Measurements from ENCODE around the gene KRT5. TPM values are rescaled to one million over a fixed set of nuclear protein-coding genes. Genes with fewer than 3 reads are reported as not detected.
"Not testable (repeated sequence)": the region's sequence is repeated elsewhere in the genome, so short reads cannot be mapped to it uniquely, and the experiment has no call there.

Gene KRT5
- total and polyA plus RNA-seq, 2 of the 13 experiments (the other 11 are each of a cell fraction or from before 2014, with no cell fraction given), result 0.08 TPM; not detected in 1

DNA sequence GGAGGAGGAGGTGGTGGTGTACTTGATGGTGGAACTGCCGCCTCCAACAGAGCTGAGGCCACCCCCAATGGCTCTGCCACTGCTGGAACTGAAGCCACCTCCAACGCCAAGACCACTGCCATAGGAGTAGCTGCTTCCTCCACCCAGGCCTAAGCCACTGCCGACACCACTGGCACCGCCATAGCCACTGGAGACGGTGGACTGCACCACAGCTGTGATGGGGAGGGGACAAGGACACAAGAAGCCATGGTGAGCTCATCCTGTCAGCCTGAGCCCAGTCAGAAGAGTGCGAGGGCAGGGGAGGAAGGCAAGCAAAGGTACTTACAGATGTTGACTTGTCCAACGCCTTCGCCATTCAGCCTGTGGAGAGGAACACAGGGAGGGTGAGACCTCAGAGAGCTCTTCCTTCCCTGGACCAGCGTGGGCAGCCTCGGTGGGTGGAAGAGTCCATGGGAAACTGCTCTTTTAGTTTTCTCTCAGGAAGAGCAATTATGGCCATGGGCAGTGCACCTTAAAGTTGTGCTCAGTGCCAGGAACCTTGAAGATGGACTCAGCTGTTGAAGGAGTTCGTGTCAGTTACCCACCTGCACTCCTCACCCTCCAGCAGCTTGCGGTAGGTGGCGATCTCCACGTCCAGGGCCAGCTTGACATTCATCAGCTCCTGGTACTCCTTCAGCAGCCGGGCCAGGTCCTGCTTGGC is 32.3 kb downstream of the KRT5 start:
- intact Hi-C loops (cut with micrococcal nuclease; ENCODE audit: unreplicated experiment); H2AFZ ChIP-seq (ENCODE audit: low read length); FAIRE-seq; H3K9me3 ChIP-seq (ENCODE audit: low read length); H3K36me3 ChIP-seq (replicated peaks in 1 of 2; ENCODE audit: control insufficient read depth in 1 of 2, insufficient read depth in 2 of 2, low read length in 2 of 2); H3K4me3 ChIP-seq (replicated peaks in 1 of 3; ENCODE audit: insufficient read depth in 1 of 3, low read depth in 2 of 3, low read length in 3 of 3); in situ Hi-C loops (cut with HindIII; ENCODE audit: extremely low pct_ligation_motif_present, low pct_unique_long_range_greater_than_20kb); ATAC-seq; H4K20me1 ChIP-seq (ENCODE audit: insufficient read depth, low read length); H3K4me1 ChIP-seq (ENCODE audit: insufficient read depth, low read length); H3K9ac ChIP-seq (ENCODE audit: insufficient read depth, low read depth, low read length); H3K79me2 ChIP-seq (ENCODE audit: insufficient read depth, low read length); POLR2A ChIA-PET; H3K27ac ChIP-seq (ENCODE audit: extremely low read length, insufficient read depth, low read length); CTCF ChIA-PET (ENCODE audit: low intra/inter-chr PET ratio, low total read pairs); BruUV-seq (replicated peaks); H3K4me2 ChIP-seq (ENCODE audit: low read depth, low read length); DNase-seq (ENCODE audit: low spot score): not testable (repeated sequence)
- 18% methylated on average over 4 of the region's 15 CpGs for WGBS (ENCODE audit: low lambda C conversion rate)
- H3K27me3 ChIP-seq (ENCODE audit: control insufficient read depth in 1 of 2, insufficient read depth in 2 of 2, low read length in 2 of 2), result peaks cover 0 to 11% of the 10 kb centered on the region in 2 experiments; a peak in 2 of 5 replicates

DNA sequence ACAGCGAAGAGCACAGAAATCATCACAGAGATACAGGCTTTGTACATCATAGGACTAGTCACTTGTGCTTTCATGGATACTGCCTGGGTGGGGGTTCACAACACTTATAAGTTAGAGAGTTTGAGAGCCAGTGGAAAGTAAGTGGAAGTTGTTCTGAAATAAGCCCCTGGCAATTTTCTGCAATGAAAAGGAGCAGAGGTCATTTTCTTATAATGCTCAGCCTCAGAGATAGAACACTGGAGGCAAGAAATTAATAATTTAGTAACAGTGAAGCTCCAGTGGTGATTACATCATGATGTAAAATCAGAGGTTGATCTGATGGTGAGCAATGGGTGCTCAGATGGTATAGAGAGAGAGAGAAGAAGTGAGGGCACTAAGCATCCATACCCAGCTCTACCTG is 33.0 kb downstream of the KRT5 start:
- ChIA-PET CTCF (ENCODE audit: low intra/inter-chr PET ratio, low total read pairs) (no interaction called here), POLR2A (no interaction called here)
- no TSS peak for BruUV-seq (replicated peaks)
- Histone ChIP-seq H3K4me2 (ENCODE audit: low read depth, low read length) (no peak overlapping the region), H4K20me1 (ENCODE audit: insufficient read depth, low read length) (no peaks in the 10 kb centered on the region), H3K4me3 (replicated peaks in 1 of 3; ENCODE audit: insufficient read depth in 1 of 3, low read depth in 2 of 3, low read length in 3 of 3) (no peak overlapping the region), H3K27ac (ENCODE audit: extremely low read length, insufficient read depth, low read length) (no peak overlapping the region), H3K36me3 (replicated peaks in 1 of 2; ENCODE audit: control insufficient read depth in 1 of 2, insufficient read depth in 2 of 2, low read length in 2 of 2) (no peaks in the 10 kb centered on the region), H3K27me3 (ENCODE audit: control insufficient read depth in 1 of 2, insufficient read depth in 2 of 2, low read length in 2 of 2) (peaks cover 0 to 9% of the 10 kb centered on the region in 2 experiments; a peak in 2 of 5 replicates), H3K9me3 (ENCODE audit: low read length) (no peaks in the 10 kb centered on the region), H3K9ac (ENCODE audit: insufficient read depth, low read depth, low read length) (no peak overlapping the region), H2AFZ (ENCODE audit: low read length) (no peak overlapping the region), H3K79me2 (ENCODE audit: insufficient read depth, low read length) (no peaks in the 10 kb centered on the region), H3K4me1 (ENCODE audit: insufficient read depth, low read length) (no peaks in the 10 kb centered on the region)
- WGBS (ENCODE audit: low lambda C conversion rate), result 0% methylated on average over 1 of the region's 1 CpG
- in situ Hi-C loops (cut with HindIII; ENCODE audit: extremely low pct_ligation_motif_present, low pct_unique_long_range_greater_than_20kb) (no loop called here), intact Hi-C loops (cut with micrococcal nuclease; ENCODE audit: unreplicated experiment) (no loop called here)
- FAIRE-seq, result no peak
- ATAC-seq, result no peak
- no peak for DNase-seq (ENCODE audit: low spot score)
- TF ChIP-seq PAWR (CRISPR knock-in tag; IDR thresholded peaks at IDR 0.05; ENCODE audit: borderline replicate concordance) (no peak), KDM5A (IDR thresholded peaks at IDR 0.05; ENCODE audit: borderline replicate concordance, low read length) (no peak), KMT2A (CRISPR knock-in tag; IDR thresholded peaks at IDR 0.05) (no peak), ZNF570 (CRISPR knock-in tag; IDR thresholded peaks at IDR 0.05; ENCODE audit: borderline replicate concordance) (no peak), ELK4 (CRISPR knock-in tag; IDR thresholded peaks at IDR 0.05; ENCODE audit: borderline replicate concordance) (no peak), ZNF282 (IDR thresholded peaks at IDR 0.05; ENCODE audit: partially characterized antibody) (no peak)
- TF ChIP-seq, protein P1, sequence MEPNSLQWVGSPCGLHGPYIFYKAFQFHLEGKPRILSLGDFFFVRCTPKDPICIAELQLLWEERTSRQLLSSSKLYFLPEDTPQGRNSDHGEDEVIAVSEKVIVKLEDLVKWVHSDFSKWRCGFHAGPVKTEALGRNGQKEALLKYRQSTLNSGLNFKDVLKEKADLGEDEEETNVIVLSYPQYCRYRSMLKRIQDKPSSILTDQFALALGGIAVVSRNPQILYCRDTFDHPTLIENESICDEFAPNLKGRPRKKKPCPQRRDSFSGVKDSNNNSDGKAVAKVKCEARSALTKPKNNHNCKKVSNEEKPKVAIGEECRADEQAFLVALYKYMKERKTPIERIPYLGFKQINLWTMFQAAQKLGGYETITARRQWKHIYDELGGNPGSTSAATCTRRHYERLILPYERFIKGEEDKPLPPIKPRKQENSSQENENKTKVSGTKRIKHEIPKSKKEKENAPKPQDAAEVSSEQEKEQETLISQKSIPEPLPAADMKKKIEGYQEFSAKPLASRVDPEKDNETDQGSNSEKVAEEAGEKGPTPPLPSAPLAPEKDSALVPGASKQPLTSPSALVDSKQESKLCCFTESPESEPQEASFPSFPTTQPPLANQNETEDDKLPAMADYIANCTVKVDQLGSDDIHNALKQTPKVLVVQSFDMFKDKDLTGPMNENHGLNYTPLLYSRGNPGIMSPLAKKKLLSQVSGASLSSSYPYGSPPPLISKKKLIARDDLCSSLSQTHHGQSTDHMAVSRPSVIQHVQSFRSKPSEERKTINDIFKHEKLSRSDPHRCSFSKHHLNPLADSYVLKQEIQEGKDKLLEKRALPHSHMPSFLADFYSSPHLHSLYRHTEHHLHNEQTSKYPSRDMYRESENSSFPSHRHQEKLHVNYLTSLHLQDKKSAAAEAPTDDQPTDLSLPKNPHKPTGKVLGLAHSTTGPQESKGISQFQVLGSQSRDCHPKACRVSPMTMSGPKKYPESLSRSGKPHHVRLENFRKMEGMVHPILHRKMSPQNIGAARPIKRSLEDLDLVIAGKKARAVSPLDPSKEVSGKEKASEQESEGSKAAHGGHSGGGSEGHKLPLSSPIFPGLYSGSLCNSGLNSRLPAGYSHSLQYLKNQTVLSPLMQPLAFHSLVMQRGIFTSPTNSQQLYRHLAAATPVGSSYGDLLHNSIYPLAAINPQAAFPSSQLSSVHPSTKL (CRISPR knock-in tag; IDR thresholded peaks at IDR 0.05), result no peak
